Measurements from ENCODE around the gene VENTX.

- TF ChIP-seq ZNF24 (tag by site-specific recombination; IDR thresholded peaks at IDR 0.05) (no peak), CTCF (tag by site-specific recombination; IDR thresholded peaks at IDR 0.05) (no peak), ZNF529 (tag by site-specific recombination; IDR thresholded peaks at IDR 0.05; ENCODE audit: insufficient replicate concordance) (no peak), ZBTB10 (tag by site-specific recombination; IDR thresholded peaks at IDR 0.05) (no peak), ZFP69B (tag by site-specific recombination; IDR thresholded peaks at IDR 0.05) (peak; percentile 56; the same call in 1 of the 2 replicates), ZNF10 (tag by site-specific recombination; IDR thresholded peaks at IDR 0.05) (no peak), PBX3 (CRISPR knock-in tag; IDR thresholded peaks at IDR 0.05) (no peak)
- TF ChIP-seq, protein P1, sequence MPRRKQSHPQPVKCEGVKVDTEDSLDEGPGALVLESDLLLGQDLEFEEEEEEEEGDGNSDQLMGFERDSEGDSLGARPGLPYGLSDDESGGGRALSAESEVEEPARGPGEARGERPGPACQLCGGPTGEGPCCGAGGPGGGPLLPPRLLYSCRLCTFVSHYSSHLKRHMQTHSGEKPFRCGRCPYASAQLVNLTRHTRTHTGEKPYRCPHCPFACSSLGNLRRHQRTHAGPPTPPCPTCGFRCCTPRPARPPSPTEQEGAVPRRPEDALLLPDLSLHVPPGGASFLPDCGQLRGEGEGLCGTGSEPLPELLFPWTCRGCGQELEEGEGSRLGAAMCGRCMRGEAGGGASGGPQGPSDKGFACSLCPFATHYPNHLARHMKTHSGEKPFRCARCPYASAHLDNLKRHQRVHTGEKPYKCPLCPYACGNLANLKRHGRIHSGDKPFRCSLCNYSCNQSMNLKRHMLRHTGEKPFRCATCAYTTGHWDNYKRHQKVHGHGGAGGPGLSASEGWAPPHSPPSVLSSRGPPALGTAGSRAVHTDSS (tag by site-specific recombination; IDR thresholded peaks at IDR 0.05) = no peak
- TF ChIP-seq, protein P2, sequence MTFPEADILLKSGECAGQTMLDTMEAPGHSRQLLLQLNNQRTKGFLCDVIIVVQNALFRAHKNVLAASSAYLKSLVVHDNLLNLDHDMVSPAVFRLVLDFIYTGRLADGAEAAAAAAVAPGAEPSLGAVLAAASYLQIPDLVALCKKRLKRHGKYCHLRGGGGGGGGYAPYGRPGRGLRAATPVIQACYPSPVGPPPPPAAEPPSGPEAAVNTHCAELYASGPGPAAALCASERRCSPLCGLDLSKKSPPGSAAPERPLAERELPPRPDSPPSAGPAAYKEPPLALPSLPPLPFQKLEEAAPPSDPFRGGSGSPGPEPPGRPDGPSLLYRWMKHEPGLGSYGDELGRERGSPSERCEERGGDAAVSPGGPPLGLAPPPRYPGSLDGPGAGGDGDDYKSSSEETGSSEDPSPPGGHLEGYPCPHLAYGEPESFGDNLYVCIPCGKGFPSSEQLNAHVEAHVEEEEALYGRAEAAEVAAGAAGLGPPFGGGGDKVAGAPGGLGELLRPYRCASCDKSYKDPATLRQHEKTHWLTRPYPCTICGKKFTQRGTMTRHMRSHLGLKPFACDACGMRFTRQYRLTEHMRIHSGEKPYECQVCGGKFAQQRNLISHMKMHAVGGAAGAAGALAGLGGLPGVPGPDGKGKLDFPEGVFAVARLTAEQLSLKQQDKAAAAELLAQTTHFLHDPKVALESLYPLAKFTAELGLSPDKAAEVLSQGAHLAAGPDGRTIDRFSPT (tag by site-specific recombination; IDR thresholded peaks at IDR 0.05) = no peak
Measured at GRCh38 chr10:133199992-133200611, 37.6 kb upstream of the VENTX start.
